ENCODE measurements around the gene CHST7.

CHST7 gene, protein sequence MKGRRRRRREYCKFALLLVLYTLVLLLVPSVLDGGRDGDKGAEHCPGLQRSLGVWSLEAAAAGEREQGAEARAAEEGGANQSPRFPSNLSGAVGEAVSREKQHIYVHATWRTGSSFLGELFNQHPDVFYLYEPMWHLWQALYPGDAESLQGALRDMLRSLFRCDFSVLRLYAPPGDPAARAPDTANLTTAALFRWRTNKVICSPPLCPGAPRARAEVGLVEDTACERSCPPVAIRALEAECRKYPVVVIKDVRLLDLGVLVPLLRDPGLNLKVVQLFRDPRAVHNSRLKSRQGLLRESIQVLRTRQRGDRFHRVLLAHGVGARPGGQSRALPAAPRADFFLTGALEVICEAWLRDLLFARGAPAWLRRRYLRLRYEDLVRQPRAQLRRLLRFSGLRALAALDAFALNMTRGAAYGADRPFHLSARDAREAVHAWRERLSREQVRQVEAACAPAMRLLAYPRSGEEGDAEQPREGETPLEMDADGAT

DNA sequence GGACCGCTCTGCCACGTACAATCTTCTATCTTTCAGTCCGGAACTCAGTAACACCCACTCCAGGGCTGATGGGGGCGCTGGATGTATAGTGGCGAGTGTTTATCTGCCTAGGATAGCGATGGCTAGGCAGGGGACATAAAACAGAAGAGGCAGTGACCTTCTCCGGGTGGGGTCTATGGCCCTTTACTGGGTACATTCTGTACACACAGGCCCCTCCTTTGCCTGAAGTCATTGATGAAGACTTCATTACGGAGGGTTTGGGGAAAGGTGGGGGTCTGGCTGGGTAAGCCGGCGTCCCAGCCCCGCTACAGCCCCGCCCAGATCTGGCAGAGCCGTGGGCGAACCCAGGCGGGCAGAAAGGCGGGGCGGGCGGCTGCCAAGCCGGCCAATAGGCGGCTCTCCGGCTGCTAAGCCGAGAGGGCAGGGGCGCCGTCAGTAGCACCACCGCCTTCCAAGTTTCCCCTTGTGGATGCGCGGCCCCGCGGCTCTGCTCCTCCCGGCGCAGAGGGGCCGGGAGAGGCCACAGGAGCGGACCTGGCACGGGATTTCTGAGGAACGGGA is at the start of gene CHST7:
TSS of gene CHST7 (plus strand) at position 435 of the 561 bp plus-strand sequence. CDS start 167 bp downstream, outside the sequence.
- TF ChIP-seq, protein P1, sequence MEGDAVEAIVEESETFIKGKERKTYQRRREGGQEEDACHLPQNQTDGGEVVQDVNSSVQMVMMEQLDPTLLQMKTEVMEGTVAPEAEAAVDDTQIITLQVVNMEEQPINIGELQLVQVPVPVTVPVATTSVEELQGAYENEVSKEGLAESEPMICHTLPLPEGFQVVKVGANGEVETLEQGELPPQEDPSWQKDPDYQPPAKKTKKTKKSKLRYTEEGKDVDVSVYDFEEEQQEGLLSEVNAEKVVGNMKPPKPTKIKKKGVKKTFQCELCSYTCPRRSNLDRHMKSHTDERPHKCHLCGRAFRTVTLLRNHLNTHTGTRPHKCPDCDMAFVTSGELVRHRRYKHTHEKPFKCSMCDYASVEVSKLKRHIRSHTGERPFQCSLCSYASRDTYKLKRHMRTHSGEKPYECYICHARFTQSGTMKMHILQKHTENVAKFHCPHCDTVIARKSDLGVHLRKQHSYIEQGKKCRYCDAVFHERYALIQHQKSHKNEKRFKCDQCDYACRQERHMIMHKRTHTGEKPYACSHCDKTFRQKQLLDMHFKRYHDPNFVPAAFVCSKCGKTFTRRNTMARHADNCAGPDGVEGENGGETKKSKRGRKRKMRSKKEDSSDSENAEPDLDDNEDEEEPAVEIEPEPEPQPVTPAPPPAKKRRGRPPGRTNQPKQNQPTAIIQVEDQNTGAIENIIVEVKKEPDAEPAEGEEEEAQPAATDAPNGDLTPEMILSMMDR (IDR thresholded peaks at IDR 0.05), result no peak

DNA sequence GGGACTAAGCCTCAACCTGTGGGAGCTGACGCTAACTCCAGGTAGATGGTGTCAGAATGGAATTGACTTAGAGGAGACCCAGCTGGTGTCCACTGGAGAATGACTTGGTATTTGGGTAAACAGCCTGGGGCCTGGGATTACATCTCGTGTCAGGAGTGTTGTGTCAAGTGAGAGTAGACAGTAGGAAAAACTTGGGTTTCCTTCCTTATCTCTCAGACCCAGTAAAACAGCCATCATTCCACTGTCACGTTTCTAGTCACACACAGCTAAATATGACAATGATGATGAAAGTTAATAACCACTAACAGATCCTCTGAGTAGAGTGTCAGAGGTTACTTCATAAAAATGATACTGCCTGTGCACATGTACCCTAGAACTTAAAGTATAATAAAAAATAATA is 42.1 kb upstream of the CHST7 start:
- TF ChIP-seq, protein P1 (IDR thresholded peaks at IDR 0.05), result no peak

DNA sequence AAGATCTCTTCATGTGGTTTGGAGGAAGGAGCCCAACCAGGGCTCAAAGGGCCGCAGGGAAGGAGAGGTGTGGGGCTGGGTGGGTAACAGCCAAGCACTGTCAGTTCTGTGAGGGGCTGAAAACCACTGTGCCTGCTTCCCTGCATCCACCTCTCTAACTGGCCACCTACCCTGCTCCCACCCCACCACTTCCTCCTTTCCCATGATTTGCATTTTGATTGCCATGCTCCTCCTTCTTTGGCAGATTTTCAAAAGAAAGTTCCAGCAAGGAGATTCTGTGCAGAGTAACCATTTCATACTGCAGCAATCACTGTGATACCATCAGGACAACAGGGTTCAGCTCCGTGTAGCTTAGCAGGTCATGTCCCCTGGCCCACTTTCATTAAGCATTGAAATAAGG is 30.1 kb upstream of the CHST7 start:
- TF ChIP-seq, protein P1 (IDR thresholded peaks at IDR 0.05), result no peak

DNA sequence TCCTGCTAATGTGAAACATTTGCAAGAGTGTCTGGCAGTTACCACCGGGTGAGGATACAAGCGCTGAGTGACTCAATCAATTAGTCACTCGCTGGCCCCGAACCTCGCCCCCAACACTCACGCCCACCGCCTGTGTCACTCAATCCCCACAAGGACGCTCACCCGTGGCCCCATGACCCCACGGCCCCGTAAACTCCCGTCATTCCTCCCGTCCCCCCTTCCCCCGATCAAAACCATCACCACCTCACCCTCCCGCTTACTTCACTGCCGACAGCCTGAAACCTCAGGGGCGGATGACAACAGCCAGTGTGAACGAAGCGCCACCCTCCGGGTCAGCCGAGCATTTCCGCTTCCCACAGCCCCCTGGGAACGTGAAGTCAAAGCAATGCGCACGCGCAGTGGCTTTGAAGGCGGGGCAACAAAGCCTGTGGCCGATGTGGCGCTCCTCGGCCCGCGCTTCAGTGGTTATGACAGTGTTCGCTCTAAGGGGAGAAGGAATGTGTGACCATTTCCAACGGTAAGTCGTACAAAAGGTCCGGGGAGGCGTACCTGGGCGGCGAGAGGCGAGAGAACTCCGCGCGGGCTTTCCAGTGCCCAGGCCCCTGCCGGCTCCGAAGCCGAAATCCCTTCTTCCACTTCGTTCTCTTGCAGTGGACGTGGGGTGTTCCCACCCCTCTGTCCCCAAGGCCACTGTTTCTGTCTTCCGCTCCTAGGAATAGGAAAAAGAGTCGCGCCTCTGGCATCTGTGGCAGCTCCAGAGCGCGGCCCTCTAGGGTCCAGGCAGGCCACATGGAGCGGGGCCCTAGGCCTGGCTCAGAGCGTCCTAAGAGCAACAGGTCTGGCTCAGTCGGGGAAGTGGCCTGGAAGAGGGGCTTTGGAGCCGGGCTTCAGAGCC is 28.2 kb upstream of the CHST7 start, which contains the start of gene ZNF674:
TSS of gene ZNF674 (minus strand) at position 311 of the 895 bp plus-strand sequence. CDS start 3,334 bp downstream, outside the sequence.
- TF ChIP-seq, protein P1 (IDR thresholded peaks at IDR 0.05), result peak; percentile 31; the same call in 1 of the 2 replicates

DNA sequence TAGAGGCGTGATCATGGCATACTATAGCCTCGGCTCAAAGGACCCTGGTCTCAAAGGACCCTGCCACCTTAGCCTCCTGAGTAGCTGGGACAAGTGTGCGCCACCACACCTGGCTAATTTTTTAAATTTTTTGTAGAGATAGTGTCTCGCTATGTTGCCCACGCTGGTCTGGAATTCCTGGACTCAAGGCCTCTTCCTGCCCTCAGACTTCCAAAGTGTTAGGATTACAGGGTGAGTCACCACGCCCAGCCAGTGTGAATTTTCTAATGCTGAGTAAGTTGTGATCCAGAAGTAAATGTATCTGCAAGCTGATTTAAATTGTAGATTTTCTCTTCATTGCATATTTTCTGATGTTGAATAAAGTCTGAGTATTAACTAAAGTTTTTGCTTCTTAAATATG is 25.7 kb upstream of the CHST7 start:
- TF ChIP-seq, protein P1 (IDR thresholded peaks at IDR 0.05), result no peak

DNA sequence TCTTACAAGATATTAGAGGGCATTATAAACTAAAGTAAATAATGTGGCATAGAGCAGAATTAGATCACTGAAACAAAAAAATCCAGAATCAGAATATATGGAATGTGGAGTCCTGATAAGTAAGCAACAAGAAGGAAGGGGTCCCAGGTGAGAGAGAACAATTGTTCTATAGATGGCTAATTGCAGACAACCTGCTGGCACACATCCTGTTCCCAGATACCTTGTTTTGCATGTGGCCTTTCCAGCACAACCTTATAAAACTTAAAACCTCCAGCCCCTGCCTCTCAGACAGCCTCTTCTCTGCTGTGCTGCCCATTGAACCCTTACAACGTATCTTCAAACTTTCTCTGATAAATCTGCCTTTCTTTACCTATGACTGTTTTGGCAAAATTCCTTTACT is 23.7 kb upstream of the CHST7 start:
- TF ChIP-seq, protein P1 (IDR thresholded peaks at IDR 0.05), result no peak

DNA sequence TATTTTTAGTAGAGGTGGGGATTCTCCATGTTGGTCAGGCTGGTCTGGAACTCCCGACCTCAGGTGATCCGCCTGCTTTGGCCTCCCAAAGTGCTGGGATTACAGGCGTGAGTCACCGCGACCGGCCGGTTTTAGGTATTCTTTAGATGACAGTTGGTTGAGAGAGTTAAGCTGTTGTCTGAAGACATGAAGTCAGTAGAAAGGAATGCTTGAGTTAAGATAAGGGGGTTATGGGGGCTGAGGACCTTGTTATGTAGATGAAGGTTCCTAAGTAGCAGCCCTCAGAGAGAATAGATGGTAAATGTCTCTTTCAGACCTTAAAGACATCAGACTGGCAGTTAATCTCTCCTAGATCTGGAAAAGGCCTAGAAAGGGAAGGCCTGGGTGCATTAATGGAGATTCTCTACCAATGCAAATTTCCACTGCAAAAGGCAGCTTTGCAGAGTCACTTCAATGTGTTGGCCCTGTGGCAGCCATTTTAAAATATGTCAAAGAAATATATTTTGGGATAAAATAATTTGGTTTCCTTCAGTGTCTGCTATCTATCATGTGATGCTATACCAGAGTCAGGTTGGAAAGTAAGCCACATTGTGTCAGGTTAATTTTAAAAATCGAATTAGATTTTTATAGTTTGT is 22.0 kb upstream of the CHST7 start:
- TF ChIP-seq, protein P1 (IDR thresholded peaks at IDR 0.05), result no peak
